IMR-90 (cell line): ENCODE data around the gene AKAP13. TPM values are rescaled to one million over a fixed set of nuclear protein-coding genes. Genes with fewer than 3 reads are reported as not detected.

Experiments used
- ATAC-seq: fragments of 200-7000 bp; cut with Tn5 transposase; 2 replicates; pipeline ENCODE4 v1.9.1; 2020; ENCODE audit warnings: low read depth, mild to moderate bottlenecking, moderate library complexity
- BruUV-seq: library from RNA; stranded (reverse); fragments of 400-500 nt; replicated peaks from 2 replicates; lab custom pipeline; 2021; lab: Mats Ljungman, UMichigan
- CTCF ChIA-PET: fragments of 300-600 bp; formaldehyde crosslinking; extraction: SDS; loops from one replicate; lab custom pipeline; 2021; ENCODE audit warnings: antibody characterized with exemption; lab: Yijun Ruan, JAX
- POLR2A ChIA-PET: fragments of 300-600 bp; sonication (Branson Sonifier 250); formaldehyde crosslinking; loops from one replicate; lab custom pipeline; 2022; ENCODE audit warnings: antibody characterized with exemption; ENCODE audit not compliant: unreplicated experiment; lab: Charles Lee
- DNase-seq: peaks from one replicate; pipeline ENCODE4 v3.0.0; 2013
- H2AFZ ChIP-seq: replicated peaks from 2 replicates; pipeline ENCODE3; 2013; ENCODE audit warnings: low read length, mild to moderate bottlenecking; ENCODE audit not compliant: poor library complexity
- H2AK5ac ChIP-seq: 2 replicates; pipeline ENCODE4 v1.6.1; 2013; ENCODE audit warnings: low read depth, low read length, inconsistent platforms
- H2AK9ac ChIP-seq: replicated peaks from 2 replicates; pipeline ENCODE3; 2013; ENCODE audit warnings: mild to moderate bottlenecking, low read depth, low read length, moderate library complexity; ENCODE audit not compliant: poor library complexity
- H2BK120ac ChIP-seq: 2 replicates; pipeline ENCODE4 v1.6.1; 2013; ENCODE audit warnings: low read depth, low read length, inconsistent platforms
- H2BK15ac ChIP-seq: 3 replicates; pipeline ENCODE4 v1.6.1; 2013; ENCODE audit warnings: low read depth, low read length, inconsistent platforms
- H2BK20ac ChIP-seq: 2 replicates; pipeline ENCODE4 v1.6.1; 2013; ENCODE audit warnings: low read depth, mild to moderate bottlenecking, inconsistent platforms, low read length, moderate library complexity
- H2BK5ac ChIP-seq: 2 replicates; pipeline ENCODE4 v1.6.1; 2013; ENCODE audit warnings: mild to moderate bottlenecking, low read depth, low read length, inconsistent platforms; ENCODE audit not compliant: poor library complexity, severe bottlenecking
- H3K14ac ChIP-seq: replicated peaks from 2 replicates; pipeline ENCODE4 v1.6.1; 2013; ENCODE audit warnings: low read depth, low read length, inconsistent platforms
- H3K18ac ChIP-seq: 2 replicates; pipeline ENCODE4 v1.6.1; 2013; ENCODE audit warnings: low read depth, low read length, control low read depth
- H3K23ac ChIP-seq: 2 replicates; pipeline ENCODE4 v1.6.1; 2013; ENCODE audit warnings: low read depth, low read length, inconsistent platforms
- H3K27ac ChIP-seq: 2 replicates; pipeline ENCODE4 v1.5.1; 2013; ENCODE audit warnings: mild to moderate bottlenecking, control low read depth, low read length; ENCODE audit not compliant: insufficient read depth
- H3K27me3 ChIP-seq: 2 replicates; pipeline ENCODE4 v1.6.1; 2013; ENCODE audit warnings: low read length; ENCODE audit not compliant: control insufficient read depth, insufficient read depth
- H3K36me3 ChIP-seq: 2 replicates; pipeline ENCODE4 v1.6.1; 2013; ENCODE audit warnings: low read length, mixed read lengths; ENCODE audit not compliant: control insufficient read depth, insufficient read depth
- H3K4ac ChIP-seq: 2 replicates; pipeline ENCODE4 v1.6.1; 2013; ENCODE audit warnings: low read depth, low read length, inconsistent platforms
- H3K4me1 ChIP-seq: 2 replicates; pipeline ENCODE4 v1.6.1; 2013; ENCODE audit warnings: low read length, mixed read lengths; ENCODE audit not compliant: control insufficient read depth, insufficient read depth
- H3K4me2 ChIP-seq: 2 replicates; pipeline ENCODE4 v1.6.1; 2013; ENCODE audit warnings: low read depth, mild to moderate bottlenecking, control low read depth, low read length, moderate library complexity
- H3K4me3 ChIP-seq: 2 replicates; pipeline ENCODE4 v1.5.1; 2013; ENCODE audit warnings: low read depth, mild to moderate bottlenecking, control low read depth, low read length, moderate library complexity; ENCODE audit not compliant: insufficient read depth
- H3K56ac ChIP-seq: 2 replicates; pipeline ENCODE4 v1.6.1; 2013; ENCODE audit warnings: low read length, inconsistent platforms; ENCODE audit not compliant: insufficient read depth; ENCODE audit errors: extremely low read depth
- H3K79me1 ChIP-seq, 2 experiments: 2 replicates each; pipeline ENCODE4 v1.6.1; 2013; ENCODE audit warnings: low read length in 2 of 2, inconsistent platforms in 1 of 2, low read depth in 1 of 2
- H3K9ac ChIP-seq: 2 replicates; pipeline ENCODE4 v1.6.1; 2013; ENCODE audit warnings: low read depth, low read length, control low read depth
- H3K9me1 ChIP-seq: 2 replicates; pipeline ENCODE4 v1.6.1; 2013; ENCODE audit warnings: low read length, inconsistent platforms; ENCODE audit not compliant: insufficient read depth
- H3K9me3 ChIP-seq: 2 replicates; pipeline ENCODE4 v1.6.1; 2013; ENCODE audit warnings: low read length; ENCODE audit not compliant: control insufficient read depth, insufficient read depth
- H4K20me1 ChIP-seq: 2 replicates; pipeline ENCODE4 v1.6.1; 2013; ENCODE audit warnings: low read length, inconsistent platforms; ENCODE audit not compliant: insufficient read depth
- H4K5ac ChIP-seq: 2 replicates; pipeline ENCODE4 v1.6.1; 2013; ENCODE audit warnings: mild to moderate bottlenecking, low read depth, low read length, control low read depth
- H4K8ac ChIP-seq, 2 experiments: 2 replicates each; pipeline ENCODE4 v1.6.1; 2013; ENCODE audit warnings: low read depth in 2 of 2, low read length in 2 of 2, control low read depth in 1 of 2, inconsistent platforms in 1 of 2
- H4K91ac ChIP-seq: 2 replicates; pipeline ENCODE4 v1.6.1; 2013; ENCODE audit warnings: low read depth, low read length, inconsistent platforms; ENCODE audit not compliant: insufficient read depth
- BHLHE40 ChIP-seq: fragments of 150-350 bp; IDR thresholded peaks from 2 replicates; pipeline ENCODE4 v1.6.1; 2016; ENCODE audit warnings: mild to moderate bottlenecking, low read depth, low read length
- CEBPB ChIP-seq: IDR thresholded peaks from 2 replicates; pipeline ENCODE4 v1.6.1; 2012; ENCODE audit warnings: low read depth, low read length, improper control_type of control experiment
- CHD1 ChIP-seq: IDR thresholded peaks from 2 replicates; pipeline ENCODE4 v1.6.1; 2012; ENCODE audit warnings: low read depth, low read length, improper control_type of control experiment
- CTCF ChIP-seq: conservative IDR thresholded peaks from 2 replicates; pipeline ENCODE4 v1.5.1; 2012; ENCODE audit warnings: mild to moderate bottlenecking, low read depth, low read length, improper control_type of control experiment
- ELK1 ChIP-seq: fragments of 150-350 bp; IDR thresholded peaks from 2 replicates; pipeline ENCODE4 v1.6.1; 2016; ENCODE audit warnings: low read depth, mild to moderate bottlenecking, low read length, moderate library complexity, borderline replicate concordance
- FOS ChIP-seq: fragments of 150-350 bp; IDR thresholded peaks from 2 replicates; pipeline ENCODE4 v1.6.1; 2016; ENCODE audit warnings: low read depth, low read length
- MAZ ChIP-seq: IDR thresholded peaks from 2 replicates; pipeline ENCODE4 v1.6.1; 2012; ENCODE audit warnings: low read depth, mild to moderate bottlenecking, low read length, improper control_type of control experiment, moderate library complexity, borderline replicate concordance
- MXI1 ChIP-seq: IDR thresholded peaks from 2 replicates; pipeline ENCODE4 v1.6.1; 2012; ENCODE audit warnings: low read depth, mild to moderate bottlenecking, low read length, moderate library complexity, borderline replicate concordance
- NFE2L2 ChIP-seq: fragments of 150-350 bp; IDR thresholded peaks from 2 replicates; pipeline ENCODE4 v1.6.1; 2016; ENCODE audit warnings: low read depth, mild to moderate bottlenecking, low read length
- POLR2A ChIP-seq: IDR thresholded peaks from 2 replicates; pipeline ENCODE4 v1.6.1; 2012; ENCODE audit warnings: mild to moderate bottlenecking, low read depth, low read length
- RAD21 ChIP-seq: IDR thresholded peaks from 2 replicates; pipeline ENCODE4 v1.6.1; 2012; ENCODE audit warnings: low read length, improper control_type of control experiment
- RCOR1 ChIP-seq: IDR thresholded peaks from 2 replicates; pipeline ENCODE4 v1.6.1; 2012; ENCODE audit warnings: mild to moderate bottlenecking, low read length, improper control_type of control experiment; ENCODE audit not compliant: insufficient replicate concordance
- SMC3 ChIP-seq: fragments of 150-350 bp; IDR thresholded peaks from 2 replicates; pipeline ENCODE4 v1.6.1; 2016; ENCODE audit warnings: low read depth, mild to moderate bottlenecking, antibody characterized with exemption, low read length, moderate library complexity
- USF2 ChIP-seq: fragments of 150-350 bp; IDR thresholded peaks from 2 replicates; pipeline ENCODE4 v1.6.1; 2017; ENCODE audit warnings: mild to moderate bottlenecking, antibody characterized with exemption, low read length, low read depth
- WGBS, 2 experiments: methylation state at CpG; one replicate each; pipeline versions ENCODE4 v1.1.5 to v1.1.7; 2013; ENCODE audit warnings: missing lambda C conversion rate in 2 of 2; ENCODE audit not compliant: insufficient read length in 1 of 2; ENCODE audit errors: extremely low coverage in 2 of 2; 5-methylcytosine and 5-hydroxymethylcytosine counted together
- dilution Hi-C: fragments of 300-500 bp; cut with HindIII; formaldehyde crosslinking; loops from one replicate; pipeline ENCODE4 v1.14.3; 2018; ENCODE audit warnings: low sequenced_read_pairs; ENCODE audit not compliant: unreplicated experiment
- in situ Hi-C: fragments of 300-500 bp; cut with MboI; formaldehyde crosslinking; loops from 3 replicates; pipeline ENCODE4 v1.14.3; 2019; ENCODE audit warnings: low sequenced_read_pairs, inconsistent platforms, mixed read lengths
- intact Hi-C: fragments of 100-400 bp; cut with micrococcal nuclease; formaldehyde crosslinking; loops from 2 replicates; pipeline ENCODE4 v1.10.0; 2022
- polyA plus RNA-seq, 3 experiments: library from polyadenylated mRNA; depleted of rRNA; stranded (reverse); fragments of >200 nt; gene quantifications; 2 replicates each; pipeline ENCODE4 v1.2.3, GENCODE V29; 2012; ENCODE audit warnings: low replicate concordance in 1 of 3
- total RNA-seq: library from RNA; depleted of rRNA; stranded (reverse); fragments of >200 nt; gene quantifications from 2 replicates; pipeline ENCODE4 v1.2.3, GENCODE V29; 2012

AKAP13 gene
- total and polyA plus RNA-seq, 2 of the 4 experiments (the other 2 are of a cell fraction), result 10.4 to 46.4 TPM

- no peak overlapping the region for H2BK20ac ChIP-seq
- H3K4me1 ChIP-seq, result no peaks in the 10 kb centered on the region; the same call in 1 of the 2 replicates
- no peak overlapping the region for H3K14ac ChIP-seq
- BruUV-seq, result no TSS peak
- ATAC-seq (no peak), DNase-seq (no peak)
- no peak overlapping the region for H2BK5ac ChIP-seq
- POLR2A ChIA-PET, result no interaction called here
- H2AFZ ChIP-seq, result no peak overlapping the region
- H4K91ac ChIP-seq, result no peak overlapping the region
- TF ChIP-seq CHD1 (no peak), CTCF (no peak), MAZ (no peak), SMC3 (no peak), FOS (no peak), CEBPB (no peak), BHLHE40 (no peak), POLR2A (no peak), MXI1 (no peak), USF2 (no peak), RCOR1 (no peak), RAD21 (no peak), ELK1 (no peak), NFE2L2 (no peak)
- in situ Hi-C loops (no loop called here), intact Hi-C loops (no loop called here), dilution Hi-C loops (no loop called here)
- no peak overlapping the region for H2AK9ac ChIP-seq
- CTCF ChIA-PET, result interaction anchor here (1.0 kb wide), 1 partner anchor 8 kb away, joined by 3 read pairs; no protein-coding TSS in a partner anchor
- H3K27ac ChIP-seq, result no peak overlapping the region
- H3K23ac ChIP-seq, result no peak overlapping the region
- no peak overlapping the region for H4K5ac ChIP-seq
- H3K36me3 ChIP-seq, result no peaks in the 10 kb centered on the region
- no peaks in the 10 kb centered on the region; the same call in 1 of the 2 replicates for H4K20me1 ChIP-seq
- no peak overlapping the region for H3K9ac ChIP-seq
- H3K27me3 ChIP-seq, result no peaks in the 10 kb centered on the region
- H3K4ac ChIP-seq, result no peak overlapping the region
- no peak overlapping the region for H3K4me3 ChIP-seq
- H3K56ac ChIP-seq, result no peak overlapping the region
- H4K8ac ChIP-seq, result no peak overlapping the region
- H3K18ac ChIP-seq, result no peak overlapping the region
- no peak overlapping the region for H2AK5ac ChIP-seq
- no peak overlapping the region for H2BK15ac ChIP-seq
- no peak overlapping the region for H3K4me2 ChIP-seq
- H2BK120ac ChIP-seq, result no peak overlapping the region
- WGBS, 2 experiments, result 100% methylated on average over 2 of the region's 7 CpGs; no CpG with 5 or more reads in 1 of the 2 experiments
- no peaks in the 10 kb centered on the region for H3K9me1 ChIP-seq
- H3K9me3 ChIP-seq, result no peaks in the 10 kb centered on the region
- peaks cover 19 to 39% of the 10 kb centered on the region in 2 experiments; a peak in 3 of 4 replicates for H3K79me1 ChIP-seq
These were observed 187.9 kb downstream of the AKAP13 start for GRCh38 chr15:85568261-85568808.
